Right lobe of liver (tissue), 6 donors: ENCODE data around the gene PAPOLB. TPM values are rescaled to one million over a fixed set of nuclear protein-coding genes. Genes with fewer than 3 reads are reported as not detected.
"Not testable (repeated sequence)": the region's sequence is repeated elsewhere in the genome, so short reads cannot be mapped to it uniquely, and the experiment has no call there.

Source experiments
- ATAC-seq, 4 donors: fragments of 200-7000 bp; cut with Tn5 transposase; one replicate each; pipeline ENCODE4 v1.9.1; 2020; ENCODE audit warnings: mild to moderate bottlenecking in 4 of 4, moderate library complexity in 4 of 4
- DNase-seq, 3 donors: peaks; one replicate each; pipeline ENCODE4 v3.0.0-alpha.2; 2020
- H3K27ac ChIP-seq, 3 donors: fragments of 200-600 bp; one replicate each; pipeline ENCODE4 v1.8.0; 2022
- H3K27me3 ChIP-seq, 2 donors: fragments of 200-600 bp; one replicate each; pipeline ENCODE4 v1.8.0; 2022
- H3K36me3 ChIP-seq, 4 donors: fragments of 200-600 bp; sonication (generic) in 1 of 4; one replicate each; pipeline versions ENCODE4 v1.5.1 to v1.8.0; 2017 to 2022; ENCODE audit warnings: control low read depth in 1 of 4
- H3K4me1 ChIP-seq, 4 donors: fragments of 200-600 bp; sonication (generic) in 1 of 4; one replicate each; pipeline versions ENCODE4 v1.5.1 to v1.8.0; 2017 to 2022; ENCODE audit warnings: control low read depth in 1 of 4
- H3K4me3 ChIP-seq, 3 donors: fragments of 200-600 bp; one replicate each; pipeline ENCODE4 v1.8.0; 2022
- H3K9me3 ChIP-seq, 4 donors: fragments of 200-600 bp; sonication (generic) in 1 of 4; one replicate each; pipeline versions ENCODE4 v1.5.1 to v1.8.0; 2017 to 2022; ENCODE audit warnings: control low read depth in 1 of 4
- CTCF ChIP-seq, 4 donors: fragments of 200-600 bp in 3 of 4; fragments of 450-650 bp in 1 of 4; IDR thresholded peaks; one replicate each; pipeline versions ENCODE4 v1.5.1 to v1.8.0; 2016 to 2022; ENCODE audit warnings: antibody characterized with exemption in 4 of 4, mild to moderate bottlenecking in 2 of 4
- POLR2A ChIP-seq: fragments of 450-650 bp; IDR thresholded peaks from one replicate; pipeline ENCODE4 v1.6.1; 2017; ENCODE audit warnings: antibody characterized with exemption, mild to moderate bottlenecking
- WGBS: methylation state at CpG from one replicate; pipeline ENCODE4 v1.1.6; 2018; ENCODE audit warnings: low coverage, low lambda C conversion rate; ENCODE audit not compliant: insufficient coverage; ENCODE audit errors: missing lambda C conversion rate; 5-methylcytosine and 5-hydroxymethylcytosine counted together
- intact Hi-C, 2 donors: fragments of 100-400 bp; cut with DNase I; formaldehyde crosslinking; loops; one replicate each; pipeline versions ENCODE4 v1.11.2 to v1.14.1; 2022
- total RNA-seq, 6 experiments: library from RNA; depleted of rRNA in 2 of 6; stranded (reverse); fragments of >200 nt in 2 of 6; fragmentation: NEBNext Ultra II Directional in 3 of 6; extraction: Animal tissue kit (Norgen Biotek cat#: 25700) in 3 of 6; gene quantifications; one replicate each; pipeline versions ENCODE4 v1.1.0 to v1.2.4, GENCODE V29; 2016 to 2023
- donor health status: DM: no; HTN: yes; CAD: no.
- donor health status: DM: no; HTN: no; CAD: no.
- donor health status: DM: no; HTN: no; CAD: no.
- donor health status: DM: no; HTN: yes; CAD: no.
- donor health status: DM: no; HTN: yes; CAD: no.

The PAPOLB gene
- total RNA-seq, 6 experiments from 2014 or later: not detected

- Histone ChIP-seq H3K9me3 (no peaks in the 10 kb centered on the region), H3K27ac (no peak overlapping the region), H3K4me1 (no peaks in the 10 kb centered on the region), H3K4me3 (no peak overlapping the region), H3K27me3 (no peaks in the 10 kb centered on the region), H3K36me3 (no peaks in the 10 kb centered on the region)
- ATAC-seq (no peak), DNase-seq (no peak)
- TF ChIP-seq CTCF (IDR thresholded peaks at IDR 0.05): no peak
- no peak for TF ChIP-seq POLR2A
- intact Hi-C loops: no loop called here
These were observed 42.5 kb upstream of the PAPOLB start for GRCh38 chr7:4904346-4904745.

- H3K36me3 ChIP-seq: no peaks in the 10 kb centered on the region
- H3K27ac ChIP-seq: no peak overlapping the region
- no peak for TF ChIP-seq CTCF (IDR thresholded peaks at IDR 0.05)
- TF ChIP-seq POLR2A: no peak
- no peaks in the 10 kb centered on the region for H3K27me3 ChIP-seq
- H3K4me1 ChIP-seq: no peaks in the 10 kb centered on the region
- DNase-seq: no peak
- H3K4me3 ChIP-seq: no peak overlapping the region
- ATAC-seq: no peak
- 66% methylated on average over 10 of the region's 11 CpGs for WGBS
- no peaks in the 10 kb centered on the region for H3K9me3 ChIP-seq
- intact Hi-C loops: no loop called here
These were observed 33.9 kb upstream of the PAPOLB start for GRCh38 chr7:4895766-4896165.

DNA sequence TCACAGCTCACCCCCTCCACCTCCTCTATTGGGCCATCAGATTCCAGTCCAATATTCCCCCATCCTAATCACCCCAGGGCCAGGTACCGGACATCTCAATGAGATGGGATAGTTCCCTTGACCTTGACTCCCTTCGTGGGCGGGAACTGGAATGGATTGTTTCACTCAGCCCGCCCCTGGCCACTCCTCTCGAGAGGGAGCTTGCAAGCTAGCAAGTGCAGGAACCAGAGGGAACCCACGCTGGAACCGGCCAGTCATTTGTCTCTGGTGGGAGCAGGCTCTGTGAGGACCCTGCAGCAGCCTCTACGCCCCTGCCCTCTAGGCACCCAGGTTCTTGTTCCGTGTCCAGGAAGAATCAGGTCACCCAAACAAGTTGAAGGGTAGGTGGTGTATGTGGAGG is 32.7 kb upstream of the PAPOLB start:
- Histone ChIP-seq H3K9me3 (no peaks in the 10 kb centered on the region), H3K4me1 (no peaks in the 10 kb centered on the region), H3K27ac (no peak overlapping the region), H3K27me3 (no peaks in the 10 kb centered on the region), H3K4me3 (no peak overlapping the region), H3K36me3 (no peaks in the 10 kb centered on the region)
- intact Hi-C loops: no loop called here
- TF ChIP-seq CTCF (IDR thresholded peaks at IDR 0.05): no peak
- no peak for TF ChIP-seq POLR2A
- DNase-seq (no peak), ATAC-seq (no peak)
- 75% methylated on average over 6 of the region's 9 CpGs for WGBS

DNA sequence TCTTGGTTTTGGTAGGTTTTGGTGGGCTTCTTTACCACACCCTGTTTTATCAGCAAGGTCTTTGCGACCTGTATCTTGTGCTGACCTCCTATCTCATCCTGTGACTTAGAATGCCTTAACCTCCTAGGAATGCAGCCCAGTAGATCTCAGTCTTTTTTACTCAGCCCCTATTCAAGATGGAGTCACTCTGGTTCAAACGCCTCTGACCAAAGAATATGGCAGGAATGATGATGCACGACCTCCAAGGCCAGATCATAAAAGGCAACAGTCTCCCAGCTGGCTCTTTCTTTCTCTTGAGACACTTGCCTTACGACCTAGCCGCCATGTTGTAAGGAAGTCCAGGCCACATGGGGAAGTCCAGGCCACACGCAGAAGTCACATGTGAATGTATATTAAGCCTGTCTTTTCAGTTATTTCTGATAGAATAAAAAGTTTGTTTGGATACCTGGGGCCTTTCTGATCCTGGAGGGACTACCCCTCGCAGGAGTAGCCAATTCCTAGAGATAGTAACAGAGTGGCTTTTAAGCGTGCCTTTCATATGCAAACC is 32.2 kb upstream of the PAPOLB start:
- no peaks in the 10 kb centered on the region for H3K27me3 ChIP-seq
- WGBS: 67% methylated on average over 7 of the region's 8 CpGs
- ATAC-seq: no peak
- TF ChIP-seq POLR2A: no peak
- TF ChIP-seq CTCF (IDR thresholded peaks at IDR 0.05): no peak
- no peaks in the 10 kb centered on the region for H3K4me1 ChIP-seq
- DNase-seq: no peak
- intact Hi-C loops: no loop called here
- H3K4me3 ChIP-seq: no peak overlapping the region
- H3K36me3 ChIP-seq: no peaks in the 10 kb centered on the region
- no peak overlapping the region for H3K27ac ChIP-seq
- no peaks in the 10 kb centered on the region for H3K9me3 ChIP-seq

GRCh38 chr7:4893188-4893587 is 31.4 kb upstream of the PAPOLB start:
- H3K27me3 ChIP-seq, H3K36me3 ChIP-seq, H3K27ac ChIP-seq, H3K4me3 ChIP-seq, intact Hi-C loops, ATAC-seq, H3K9me3 ChIP-seq, H3K4me1 ChIP-seq, DNase-seq: not testable (repeated sequence)
- WGBS: 41% methylated on average over 4 of the region's 4 CpGs

GRCh38 chr7:4891522-4891921 is 29.7 kb upstream of the PAPOLB start:
- intact Hi-C loops, H3K4me3 ChIP-seq, H3K9me3 ChIP-seq, DNase-seq, H3K4me1 ChIP-seq, H3K27me3 ChIP-seq, H3K27ac ChIP-seq, ATAC-seq, H3K36me3 ChIP-seq: not testable (repeated sequence)
- WGBS: 45% methylated on average over 2 of the region's 2 CpGs
